ENCODE measurements around the gene LRRTM3.

- TF ChIP-seq POLR2A (IDR thresholded peaks at IDR 0.05; ENCODE audit: low read length) (no peak), GATA1 (IDR thresholded peaks at IDR 0.05; ENCODE audit: low read depth, low read length) (no peak)
Observed at GRCh38 chr10:66926841-66927240, 1.0 kb downstream of the LRRTM3 start.
